Measurements from ENCODE around the gene PHOX2B. TPM values are rescaled to one million over a fixed set of nuclear protein-coding genes. Genes with fewer than 3 reads are reported as not detected.
"Not testable (repeated sequence)": the region's sequence is repeated elsewhere in the genome, so short reads cannot be mapped to it uniquely, and the experiment has no call there.

PHOX2B gene
- total RNA-seq, 4 donors from 2014 or later = 0.80 to 1.5 TPM; not detected in 2

DNA sequence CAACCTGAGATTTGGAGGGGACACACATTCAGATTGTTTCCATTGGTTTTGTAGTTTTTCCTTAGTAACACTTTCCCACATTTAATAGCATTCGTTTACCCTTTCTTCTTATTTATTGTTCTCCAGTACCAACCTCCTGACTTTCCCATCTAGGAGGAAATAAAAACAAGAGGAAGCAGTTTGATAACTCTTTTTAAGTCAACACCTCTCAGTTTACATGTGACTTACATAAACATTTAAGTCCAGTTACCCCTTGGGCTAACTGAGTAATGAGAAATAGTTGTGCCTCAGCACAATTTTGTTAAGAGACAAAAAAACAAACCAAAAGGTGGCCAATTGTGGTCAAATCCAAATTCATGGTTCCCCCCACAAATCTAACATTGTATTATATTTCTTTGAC, 34.8 kb downstream of the PHOX2B start:
- Histone ChIP-seq H3K27ac (no peak overlapping the region), H3K4me3 (no peak overlapping the region)

DNA sequence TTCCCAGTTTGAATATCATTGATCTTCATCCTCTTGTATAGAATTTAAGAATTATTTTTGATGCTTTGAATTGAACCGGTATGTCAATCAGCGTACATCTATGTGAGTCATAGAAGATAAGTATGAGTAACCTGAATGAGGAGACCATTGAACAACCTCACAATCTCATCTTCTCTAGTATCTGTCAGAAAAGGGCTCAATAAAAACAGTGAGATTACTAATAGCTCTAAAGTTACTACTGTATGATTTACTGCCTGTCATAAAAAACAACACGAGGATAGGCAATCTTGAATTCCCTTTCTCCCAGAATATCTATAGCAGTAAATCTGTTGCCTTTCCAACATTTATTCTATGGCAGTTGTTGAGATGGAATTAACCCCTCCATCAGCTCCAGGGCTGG, 36.1 kb downstream of the PHOX2B start:
- no peak for TF ChIP-seq POLR2A (IDR thresholded peaks at IDR 0.05)
- TF ChIP-seq, protein P1, sequence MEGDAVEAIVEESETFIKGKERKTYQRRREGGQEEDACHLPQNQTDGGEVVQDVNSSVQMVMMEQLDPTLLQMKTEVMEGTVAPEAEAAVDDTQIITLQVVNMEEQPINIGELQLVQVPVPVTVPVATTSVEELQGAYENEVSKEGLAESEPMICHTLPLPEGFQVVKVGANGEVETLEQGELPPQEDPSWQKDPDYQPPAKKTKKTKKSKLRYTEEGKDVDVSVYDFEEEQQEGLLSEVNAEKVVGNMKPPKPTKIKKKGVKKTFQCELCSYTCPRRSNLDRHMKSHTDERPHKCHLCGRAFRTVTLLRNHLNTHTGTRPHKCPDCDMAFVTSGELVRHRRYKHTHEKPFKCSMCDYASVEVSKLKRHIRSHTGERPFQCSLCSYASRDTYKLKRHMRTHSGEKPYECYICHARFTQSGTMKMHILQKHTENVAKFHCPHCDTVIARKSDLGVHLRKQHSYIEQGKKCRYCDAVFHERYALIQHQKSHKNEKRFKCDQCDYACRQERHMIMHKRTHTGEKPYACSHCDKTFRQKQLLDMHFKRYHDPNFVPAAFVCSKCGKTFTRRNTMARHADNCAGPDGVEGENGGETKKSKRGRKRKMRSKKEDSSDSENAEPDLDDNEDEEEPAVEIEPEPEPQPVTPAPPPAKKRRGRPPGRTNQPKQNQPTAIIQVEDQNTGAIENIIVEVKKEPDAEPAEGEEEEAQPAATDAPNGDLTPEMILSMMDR (IDR thresholded peaks at IDR 0.05) = no peak
- Histone ChIP-seq H3K9me3 (no peaks in the 10 kb centered on the region), H3K4me3 (no peak overlapping the region), H3K36me3 (no peaks in the 10 kb centered on the region), H3K27ac (no peak overlapping the region), H3K4me1 (no peaks in the 10 kb centered on the region), H3K27me3 (no peaks in the 10 kb centered on the region)
- DNase-seq = no peak

More for the DNA sequence above, 34.8 kb downstream of the PHOX2B start:
- no peaks in the 10 kb centered on the region for H3K9me3 ChIP-seq
- H3K36me3 ChIP-seq = no peaks in the 10 kb centered on the region
- H3K27me3 ChIP-seq = no peaks in the 10 kb centered on the region
- no peak for TF ChIP-seq POLR2A (IDR thresholded peaks at IDR 0.05)
- TF ChIP-seq, protein P1 (IDR thresholded peaks at IDR 0.05) = no peak
- DNase-seq = no peak
- no peaks in the 10 kb centered on the region for H3K4me1 ChIP-seq

- H3K4me1 ChIP-seq, H3K9me3 ChIP-seq, H3K4me3 ChIP-seq, H3K36me3 ChIP-seq, H3K27ac ChIP-seq, DNase-seq, H3K27me3 ChIP-seq: not testable (repeated sequence)
Measured at GRCh38 chr4:41711654-41712053, 36.9 kb downstream of the PHOX2B start.

GRCh38 chr4:41709844-41710481, 38.6 kb downstream of the PHOX2B start:
- Histone ChIP-seq H3K27ac (no peak overlapping the region), H3K9me3 (no peaks in the 10 kb centered on the region), H3K4me3 (no peak overlapping the region), H3K36me3 (no peaks in the 10 kb centered on the region), H3K27me3 (no peaks in the 10 kb centered on the region), H3K4me1 (no peaks in the 10 kb centered on the region)
- DNase-seq = no peak
- TF ChIP-seq, protein P1 (IDR thresholded peaks at IDR 0.05) = no peak
- TF ChIP-seq POLR2A (IDR thresholded peaks at IDR 0.05) = no peak

GRCh38 chr4:41703785-41704184, 44.7 kb downstream of the PHOX2B start:
- no peaks in the 10 kb centered on the region for H3K9me3 ChIP-seq
- no peak for TF ChIP-seq POLR2A (IDR thresholded peaks at IDR 0.05)
- TF ChIP-seq, protein P1 (IDR thresholded peaks at IDR 0.05) = no peak

GRCh38 chr4:41702770-41703169, 45.8 kb downstream of the PHOX2B start:
- H3K9me3 ChIP-seq = no peaks in the 10 kb centered on the region
- TF ChIP-seq POLR2A (IDR thresholded peaks at IDR 0.05) = no peak
- TF ChIP-seq, protein P1 (IDR thresholded peaks at IDR 0.05) = no peak
- DNase-seq = no peak
- H3K4me3 ChIP-seq = no peak overlapping the region
- H3K27me3 ChIP-seq = no peaks in the 10 kb centered on the region
- H3K27ac ChIP-seq = no peak overlapping the region
- H3K36me3 ChIP-seq = no peaks in the 10 kb centered on the region
- H3K4me1 ChIP-seq = no peaks in the 10 kb centered on the region

More at GRCh38 chr4:41703785-41704184, 44.7 kb downstream of the PHOX2B start:
- H3K27me3 ChIP-seq = no peaks in the 10 kb centered on the region
- H3K4me3 ChIP-seq = no peak overlapping the region
- no peak for DNase-seq
- no peak overlapping the region for H3K27ac ChIP-seq
- no peaks in the 10 kb centered on the region for H3K36me3 ChIP-seq
- H3K4me1 ChIP-seq = no peaks in the 10 kb centered on the region
